ENCODE results near the gene CSMD2.

Gene CSMD2

GRCh38 chr1:34155860-34156259, 9.2 kb downstream of the CSMD2 start:
- DNase-seq (ENCODE audit: low read depth): no peak

- DNase-seq (ENCODE audit: low read depth): no peak
Observed at GRCh38 chr1:34153246-34153645, 11.8 kb downstream of the CSMD2 start.

- no peak for DNase-seq (ENCODE audit: low read depth)
Observed at GRCh38 chr1:34149501-34149900, 15.5 kb downstream of the CSMD2 start.

- no peak for DNase-seq (ENCODE audit: low read depth)
Observed at GRCh38 chr1:34147301-34147700, 17.7 kb downstream of the CSMD2 start.

GRCh38 chr1:34144766-34145165, 20.3 kb downstream of the CSMD2 start:
- no peak for DNase-seq (ENCODE audit: low read depth)

GRCh38 chr1:34143975-34144374, 21.1 kb downstream of the CSMD2 start:
- DNase-seq (ENCODE audit: low read depth): no peak

- DNase-seq (ENCODE audit: low read depth): no peak
Observed at GRCh38 chr1:34140011-34140676, 24.9 kb downstream of the CSMD2 start.

GRCh38 chr1:34137411-34137810, 27.6 kb downstream of the CSMD2 start:
- DNase-seq (ENCODE audit: low read depth): no peak

- no peak for DNase-seq (ENCODE audit: low read depth)
Observed at GRCh38 chr1:34132161-34132420, 32.9 kb downstream of the CSMD2 start.

- no peak for DNase-seq (ENCODE audit: low read depth)
Observed at GRCh38 chr1:34131396-34132160, 33.5 kb downstream of the CSMD2 start.

- DNase-seq (ENCODE audit: low read depth): no peak
Observed at GRCh38 chr1:34130306-34130705, 34.7 kb downstream of the CSMD2 start.

GRCh38 chr1:34129630-34130029, 35.4 kb downstream of the CSMD2 start:
- DNase-seq (ENCODE audit: low read depth): no peak

- DNase-seq (ENCODE audit: low read depth): no peak
Observed at GRCh38 chr1:34128186-34128889, 36.7 kb downstream of the CSMD2 start.

- DNase-seq (ENCODE audit: low read depth): no peak
Observed at GRCh38 chr1:34127006-34128000, 37.7 kb downstream of the CSMD2 start.

GRCh38 chr1:34126486-34126885, 38.5 kb downstream of the CSMD2 start:
- no peak for DNase-seq (ENCODE audit: low read depth)

GRCh38 chr1:34125721-34126380, 39.2 kb downstream of the CSMD2 start:
- DNase-seq (ENCODE audit: low read depth): no peak

- DNase-seq (ENCODE audit: low read depth): no peak
Observed at GRCh38 chr1:34122080-34122932, 42.7 kb downstream of the CSMD2 start.

GRCh38 chr1:34115233-34115632, 49.8 kb downstream of the CSMD2 start:
- DNase-seq (ENCODE audit: low read depth): no peak

GRCh38 chr1:34113887-34114286, 51.1 kb downstream of the CSMD2 start:
- DNase-seq (ENCODE audit: low read depth): no peak

GRCh38 chr1:34113362-34113761, 51.7 kb downstream of the CSMD2 start:
- DNase-seq (ENCODE audit: low read depth): no peak

GRCh38 chr1:34108711-34109110, 56.3 kb downstream of the CSMD2 start:
- DNase-seq (ENCODE audit: low read depth): no peak
